C4-2B (cell line): Measurements from ENCODE around the gene KRTAP11-1.

Experiments used
- H3K27ac ChIP-seq: fragments of 450-650 bp; 2 replicates; pipeline ENCODE4 v1.5.1; 2017
- CTCF ChIP-seq: fragments of 450-650 bp; conservative IDR thresholded peaks from 2 replicates; pipeline ENCODE4 v1.5.1; 2017; ENCODE audit warnings: mild to moderate bottlenecking
- ZFX ChIP-seq: fragments of 450-650 bp; IDR thresholded peaks from 2 replicates; pipeline ENCODE4 v1.6.1; 2017

KRTAP11-1 gene

GRCh38 chr21:30881480-30881879 lies at the start of gene KRTAP11-1:
TSS of gene KRTAP11-1 (minus strand) at chr21:30881580. CDS start at chr21:30881524, 56 bp downstream.
- no peak within 1 kb of the TSS for H3K27ac ChIP-seq
- no peak for TF ChIP-seq ZFX
- no peak for TF ChIP-seq CTCF

GRCh38 chr21:30924146-30924700 lies 42.8 kb upstream of the KRTAP11-1 start:
- no peak overlapping the region for H3K27ac ChIP-seq
- no peak for TF ChIP-seq CTCF
- TF ChIP-seq ZFX, result no peak

- H3K27ac ChIP-seq, result no peak overlapping the region
- no peak for TF ChIP-seq CTCF
- TF ChIP-seq ZFX, result no peak
Measured at GRCh38 chr21:30921129-30921528, 39.7 kb upstream of the KRTAP11-1 start.

GRCh38 chr21:30917557-30917956 lies 36.2 kb upstream of the KRTAP11-1 start:
- TF ChIP-seq CTCF, result no peak
- TF ChIP-seq ZFX, result no peak

GRCh38 chr21:30900881-30901280 lies 19.5 kb upstream of the KRTAP11-1 start:
- TF ChIP-seq CTCF, result no peak
- H3K27ac ChIP-seq, result no peak overlapping the region

More at GRCh38 chr21:30917557-30917956, 36.2 kb upstream of the KRTAP11-1 start:
- no peak overlapping the region for H3K27ac ChIP-seq

- no peak overlapping the region for H3K27ac ChIP-seq
- TF ChIP-seq ZFX (no peak), CTCF (no peak)
Measured at GRCh38 chr21:30882866-30883597, 1.7 kb upstream of the KRTAP11-1 start.

- no peak overlapping the region for H3K27ac ChIP-seq
- TF ChIP-seq CTCF (no peak), ZFX (no peak)
Measured at GRCh38 chr21:30880914-30881313, 466 bp downstream of the KRTAP11-1 start.
